Fibroblast of lung (primary cell): ENCODE measurements around the gene SLC38A2. TPM values are rescaled to one million over a fixed set of nuclear protein-coding genes. Genes with fewer than 3 reads are reported as not detected.

Experiments used
- DNase-seq, 2 donors: peaks; one replicate each; pipeline versions ENCODE4 v3.0.0 to v3.0.0-alpha.2; 2010; ENCODE audit warnings: low read depth in 2 of 2
- H2AFZ ChIP-seq: 2 replicates; pipeline ENCODE4 v1.5.1; 2012; ENCODE audit warnings: low read length, control low read depth, inconsistent platforms
- H3K27ac ChIP-seq: 2 replicates; pipeline ENCODE4 v1.5.1; 2011; ENCODE audit warnings: low read length, control low read depth; ENCODE audit not compliant: insufficient read depth
- H3K27me3 ChIP-seq: 2 replicates; pipeline ENCODE4 v1.5.1; 2011; ENCODE audit warnings: mild to moderate bottlenecking, low read length; ENCODE audit not compliant: control insufficient read depth, insufficient read depth
- H3K36me3 ChIP-seq: 2 replicates; pipeline ENCODE4 v1.5.1; 2011; ENCODE audit warnings: low read length; ENCODE audit not compliant: control insufficient read depth, insufficient read depth
- H3K4me1 ChIP-seq: 2 replicates; pipeline ENCODE4 v1.5.1; 2011; ENCODE audit warnings: low read length; ENCODE audit not compliant: control insufficient read depth, insufficient read depth; ENCODE audit errors: extremely low read depth
- H3K4me2 ChIP-seq: 2 replicates; pipeline ENCODE4 v1.5.1; 2011; ENCODE audit warnings: low read length, control low read depth; ENCODE audit not compliant: insufficient read depth; ENCODE audit errors: extremely low read depth
- H3K4me3 ChIP-seq, 4 experiments: fragments of 200-600 bp in 1 of 4; sonication (generic) in 1 of 4; replicated peaks in 1 of 4; 2 replicates each; pipeline ENCODE4 v1.5.1; 2011 to 2016; ENCODE audit warnings: low read length in 4 of 4, low read depth in 3 of 4, mild to moderate bottlenecking in 3 of 4, control low read depth in 2 of 4, inconsistent platforms in 1 of 4, mixed read lengths in 1 of 4; ENCODE audit not compliant: insufficient read depth in 1 of 4; ENCODE audit errors: control extremely low read depth in 1 of 4
- H3K79me2 ChIP-seq: 2 replicates; pipeline ENCODE4 v1.5.1; 2012; ENCODE audit warnings: mild to moderate bottlenecking, low read length, inconsistent platforms; ENCODE audit not compliant: control insufficient read depth, insufficient read depth
- H3K9ac ChIP-seq: 2 replicates; pipeline ENCODE4 v1.5.1; 2011; ENCODE audit warnings: mild to moderate bottlenecking, low read length, control low read depth; ENCODE audit not compliant: insufficient read depth
- H3K9me3 ChIP-seq: 2 replicates; pipeline ENCODE4 v1.5.1; 2012; ENCODE audit warnings: low read depth, low read length; ENCODE audit not compliant: control insufficient read depth, insufficient read depth
- H4K20me1 ChIP-seq: 2 replicates; pipeline ENCODE4 v1.5.1; 2011; ENCODE audit warnings: low read length; ENCODE audit not compliant: control insufficient read depth, insufficient read depth; ENCODE audit errors: extremely low read depth
- EZH2 ChIP-seq: IDR thresholded peaks from 2 replicates; pipeline ENCODE4 v1.5.1; 2012; ENCODE audit warnings: low read length, control low read depth, mild to moderate bottlenecking; ENCODE audit errors: missing control alignments
- polyA plus RNA-seq, 2 donors: library from polyadenylated mRNA; depleted of rRNA in 1 of 2; stranded (reverse) in 1 of 2; unstranded in 1 of 2; fragments of >200 nt; gene quantifications; 2 replicates each; pipeline ENCODE4 v1.2.1, GENCODE V29; 2011 to 2012; ENCODE audit warnings: missing spikeins in 1 of 2
- total RNA-seq: library from RNA; depleted of rRNA; stranded (reverse); fragments of >200 nt; gene quantifications from 2 replicates; pipeline ENCODE4 v1.2.1, GENCODE V29; 2014
- TF ChIP-seq, protein P1 (sequence below), 2 donors: IDR thresholded peaks in 1 of 2; conservative IDR thresholded peaks in 1 of 2; 1 replicate in 1 of 2; 2 replicates in 1 of 2; pipeline ENCODE4 v1.5.1; 2011 to 2012; ENCODE audit warnings: low read length in 2 of 2, control low read depth in 1 of 2, inconsistent platforms in 1 of 2, low read depth in 1 of 2, mild to moderate bottlenecking in 1 of 2

Gene SLC38A2
- total and polyA plus RNA-seq, 2 donors (not counting 1 experiment from before 2014, with no cell fraction given): 940 to 1,357 TPM

DNA sequence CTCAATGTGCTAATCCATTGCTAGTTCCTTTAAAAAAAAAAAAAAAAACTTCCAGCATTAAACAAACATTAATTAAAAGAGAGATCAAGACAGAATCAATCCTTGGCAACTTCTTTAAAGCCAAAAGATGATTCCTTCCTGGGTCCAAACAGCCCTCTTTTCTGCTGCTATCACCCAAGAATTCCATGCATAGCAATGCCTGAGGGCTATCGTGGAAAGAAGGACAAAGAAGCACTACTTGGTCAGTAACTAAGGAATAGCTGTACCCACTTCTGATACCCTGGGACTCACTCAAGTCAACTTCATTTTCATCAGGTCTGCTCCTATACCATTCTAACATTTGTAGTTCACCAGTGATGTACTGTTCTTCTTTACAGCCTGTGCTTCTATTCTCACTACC is 51.8 kb downstream of the SLC38A2 start:
- no peaks in the 10 kb centered on the region for H3K79me2 ChIP-seq
- H3K4me3 ChIP-seq: no peak overlapping the region
- no peaks in the 10 kb centered on the region for H4K20me1 ChIP-seq
- no peak overlapping the region for H3K4me2 ChIP-seq
- TF ChIP-seq EZH2: no peak
- TF ChIP-seq, protein P1, sequence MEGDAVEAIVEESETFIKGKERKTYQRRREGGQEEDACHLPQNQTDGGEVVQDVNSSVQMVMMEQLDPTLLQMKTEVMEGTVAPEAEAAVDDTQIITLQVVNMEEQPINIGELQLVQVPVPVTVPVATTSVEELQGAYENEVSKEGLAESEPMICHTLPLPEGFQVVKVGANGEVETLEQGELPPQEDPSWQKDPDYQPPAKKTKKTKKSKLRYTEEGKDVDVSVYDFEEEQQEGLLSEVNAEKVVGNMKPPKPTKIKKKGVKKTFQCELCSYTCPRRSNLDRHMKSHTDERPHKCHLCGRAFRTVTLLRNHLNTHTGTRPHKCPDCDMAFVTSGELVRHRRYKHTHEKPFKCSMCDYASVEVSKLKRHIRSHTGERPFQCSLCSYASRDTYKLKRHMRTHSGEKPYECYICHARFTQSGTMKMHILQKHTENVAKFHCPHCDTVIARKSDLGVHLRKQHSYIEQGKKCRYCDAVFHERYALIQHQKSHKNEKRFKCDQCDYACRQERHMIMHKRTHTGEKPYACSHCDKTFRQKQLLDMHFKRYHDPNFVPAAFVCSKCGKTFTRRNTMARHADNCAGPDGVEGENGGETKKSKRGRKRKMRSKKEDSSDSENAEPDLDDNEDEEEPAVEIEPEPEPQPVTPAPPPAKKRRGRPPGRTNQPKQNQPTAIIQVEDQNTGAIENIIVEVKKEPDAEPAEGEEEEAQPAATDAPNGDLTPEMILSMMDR (conservative IDR thresholded peaks at IDR 0.05 in 1 of 2, IDR thresholded peaks at IDR 0.05 in 1 of 2; ENCODE audit: low read depth in 1 of 2, low read length in 2 of 2): no peak
- H3K27me3 ChIP-seq: no peaks in the 10 kb centered on the region
- no peaks in the 10 kb centered on the region for H3K36me3 ChIP-seq
- no peak overlapping the region for H3K9ac ChIP-seq
- no peaks in the 10 kb centered on the region for H3K4me1 ChIP-seq
- no peak overlapping the region for H2AFZ ChIP-seq
- no peak for DNase-seq
- no peaks in the 10 kb centered on the region for H3K9me3 ChIP-seq
- H3K27ac ChIP-seq: no peak overlapping the region

DNA sequence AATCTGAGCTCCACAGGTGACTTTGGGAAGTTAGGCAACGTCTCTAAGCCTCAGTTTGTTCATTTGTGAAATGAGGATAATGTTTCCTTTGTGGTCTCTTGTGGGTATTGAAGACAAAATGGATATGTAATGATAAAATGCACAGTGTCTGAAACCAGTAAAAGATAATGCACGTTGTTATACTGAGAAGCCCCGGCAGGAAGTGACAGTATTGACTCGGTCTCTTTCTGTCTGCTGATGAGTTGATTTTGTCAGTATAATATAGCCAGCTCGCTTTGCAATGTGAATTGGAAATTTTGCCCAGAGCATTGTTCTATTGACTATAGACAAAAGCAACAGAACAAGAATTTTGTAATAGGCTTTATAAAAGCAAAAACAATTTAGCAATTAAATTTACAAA is 54.5 kb downstream of the SLC38A2 start:
- H3K4me3 ChIP-seq: no peak overlapping the region
- no peak overlapping the region for H2AFZ ChIP-seq
- no peaks in the 10 kb centered on the region for H3K36me3 ChIP-seq
- H3K27ac ChIP-seq: no peak overlapping the region
- no peak overlapping the region for H3K4me2 ChIP-seq
- H3K9ac ChIP-seq: no peak overlapping the region
- H3K79me2 ChIP-seq: no peaks in the 10 kb centered on the region
- no peaks in the 10 kb centered on the region for H4K20me1 ChIP-seq
- TF ChIP-seq, protein P1 (conservative IDR thresholded peaks at IDR 0.05 in 1 of 2, IDR thresholded peaks at IDR 0.05 in 1 of 2; ENCODE audit: low read depth in 1 of 2, low read length in 2 of 2): no peak
- TF ChIP-seq EZH2: no peak
- DNase-seq: no peak
- H3K4me1 ChIP-seq: no peaks in the 10 kb centered on the region
- no peaks in the 10 kb centered on the region for H3K27me3 ChIP-seq
- H3K9me3 ChIP-seq: no peaks in the 10 kb centered on the region

Other genes with a start within 250 kb of the SLC38A2 start
- gene SLC38A1, start 103.7 kb downstream of the SLC38A2 start, total RNA-seq: 59.3 and 88.8 TPM in 2 replicates
- 24.3 and 38.0 TPM in 2 replicates for gene SLC38A1, start 103.7 kb downstream of the SLC38A2 start, polyA plus RNA-seq